ENCODE measurements around the gene CDH4. TPM values are rescaled to one million over a fixed set of nuclear protein-coding genes. Genes with fewer than 3 reads are reported as not detected.

CDH4 gene
- total RNA-seq, 4 donors from 2014 or later: not detected

DNA sequence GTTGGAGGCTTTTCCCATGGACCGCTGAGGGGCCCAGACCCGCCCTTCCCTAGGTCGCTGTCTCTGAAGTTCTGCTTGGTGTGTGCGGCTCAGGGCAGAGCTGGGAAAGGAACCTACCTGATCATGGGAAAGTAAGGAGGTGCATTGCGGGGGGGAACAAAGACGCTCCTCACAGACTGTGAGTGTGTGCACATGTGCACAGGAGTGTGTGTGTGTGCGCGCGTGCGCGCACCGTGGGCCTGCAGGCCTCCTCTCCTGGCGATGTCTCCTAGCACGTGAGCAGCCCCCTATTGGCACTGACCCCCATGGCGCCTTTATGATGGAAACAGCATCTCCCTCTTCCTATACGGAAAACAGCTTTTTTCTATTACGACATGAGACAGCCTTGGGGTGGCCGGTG, 589.5 kb downstream of the CDH4 start:
- no peak for DNase-seq
- Histone ChIP-seq H3K9me3 (no peaks in the 10 kb centered on the region), H3K27me3 (peaks cover 3% of the 10 kb centered on the region), H3K27ac (no peak overlapping the region), H3K36me3 (no peaks in the 10 kb centered on the region), H3K4me3 (no peak overlapping the region), H3K4me1 (no peaks in the 10 kb centered on the region)
- intact Hi-C loops (cut with DNase I; ENCODE audit: low total_unique reads) (no loop called here), in situ Hi-C loops (cut with MboI; ENCODE audit: low pct_ligation_motif_present in 1 of 4, low pct_unique_long_range_greater_than_20kb in 1 of 4, low sequenced_read_pairs in 3 of 4) (no loop called here)
- WGBS, 2 donors (ENCODE audit: low coverage in 1 of 2): 88 to 100% methylated on average over 2 to 18 of the region's 18 CpGs
- TF ChIP-seq, protein P1, sequence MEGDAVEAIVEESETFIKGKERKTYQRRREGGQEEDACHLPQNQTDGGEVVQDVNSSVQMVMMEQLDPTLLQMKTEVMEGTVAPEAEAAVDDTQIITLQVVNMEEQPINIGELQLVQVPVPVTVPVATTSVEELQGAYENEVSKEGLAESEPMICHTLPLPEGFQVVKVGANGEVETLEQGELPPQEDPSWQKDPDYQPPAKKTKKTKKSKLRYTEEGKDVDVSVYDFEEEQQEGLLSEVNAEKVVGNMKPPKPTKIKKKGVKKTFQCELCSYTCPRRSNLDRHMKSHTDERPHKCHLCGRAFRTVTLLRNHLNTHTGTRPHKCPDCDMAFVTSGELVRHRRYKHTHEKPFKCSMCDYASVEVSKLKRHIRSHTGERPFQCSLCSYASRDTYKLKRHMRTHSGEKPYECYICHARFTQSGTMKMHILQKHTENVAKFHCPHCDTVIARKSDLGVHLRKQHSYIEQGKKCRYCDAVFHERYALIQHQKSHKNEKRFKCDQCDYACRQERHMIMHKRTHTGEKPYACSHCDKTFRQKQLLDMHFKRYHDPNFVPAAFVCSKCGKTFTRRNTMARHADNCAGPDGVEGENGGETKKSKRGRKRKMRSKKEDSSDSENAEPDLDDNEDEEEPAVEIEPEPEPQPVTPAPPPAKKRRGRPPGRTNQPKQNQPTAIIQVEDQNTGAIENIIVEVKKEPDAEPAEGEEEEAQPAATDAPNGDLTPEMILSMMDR (IDR thresholded peaks at IDR 0.05): no peak
- TF ChIP-seq EP300 (IDR thresholded peaks at IDR 0.05; ENCODE audit: low read depth): no peak

DNA sequence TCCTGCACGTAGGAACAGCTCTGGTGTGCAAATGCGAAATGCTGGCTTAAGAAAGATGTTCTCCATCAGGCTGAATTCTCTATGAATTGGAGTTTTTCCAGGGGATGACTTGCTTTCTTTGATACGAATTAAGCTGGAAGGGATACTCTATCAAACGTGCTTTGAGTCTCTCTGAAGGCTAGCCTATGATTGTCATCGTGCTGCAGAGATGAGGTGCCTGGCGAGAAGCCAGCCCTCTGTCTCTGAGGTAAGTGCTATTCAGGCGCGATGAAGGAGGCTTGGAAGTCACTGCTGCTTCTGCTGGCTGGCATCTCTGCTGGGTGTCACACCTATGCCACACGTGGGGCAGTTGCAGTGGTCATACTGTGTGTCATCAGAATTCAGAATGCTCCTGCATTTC, 589.9 kb downstream of the CDH4 start:
- Histone ChIP-seq H3K27ac (no peak overlapping the region), H3K36me3 (no peaks in the 10 kb centered on the region), H3K9me3 (no peaks in the 10 kb centered on the region), H3K4me3 (no peak overlapping the region), H3K4me1 (no peaks in the 10 kb centered on the region), H3K27me3 (peaks cover 3% of the 10 kb centered on the region)
- no peak for DNase-seq
- WGBS, 2 donors (ENCODE audit: low coverage in 1 of 2): 0 to 47% methylated on average over 1 to 9 of the region's 9 CpGs
- TF ChIP-seq POLR2AphosphoS5 (IDR thresholded peaks at IDR 0.05) (no peak), EP300 (IDR thresholded peaks at IDR 0.05; ENCODE audit: low read depth) (no peak), POLR2A (IDR thresholded peaks at IDR 0.05) (no peak)
- TF ChIP-seq, protein P1 (IDR thresholded peaks at IDR 0.05): no peak
- in situ Hi-C loops (cut with MboI; ENCODE audit: low pct_ligation_motif_present in 1 of 4, low pct_unique_long_range_greater_than_20kb in 1 of 4, low sequenced_read_pairs in 3 of 4): no loop called here
- intact Hi-C loops (cut with DNase I; ENCODE audit: low total_unique reads): no loop called here

DNA sequence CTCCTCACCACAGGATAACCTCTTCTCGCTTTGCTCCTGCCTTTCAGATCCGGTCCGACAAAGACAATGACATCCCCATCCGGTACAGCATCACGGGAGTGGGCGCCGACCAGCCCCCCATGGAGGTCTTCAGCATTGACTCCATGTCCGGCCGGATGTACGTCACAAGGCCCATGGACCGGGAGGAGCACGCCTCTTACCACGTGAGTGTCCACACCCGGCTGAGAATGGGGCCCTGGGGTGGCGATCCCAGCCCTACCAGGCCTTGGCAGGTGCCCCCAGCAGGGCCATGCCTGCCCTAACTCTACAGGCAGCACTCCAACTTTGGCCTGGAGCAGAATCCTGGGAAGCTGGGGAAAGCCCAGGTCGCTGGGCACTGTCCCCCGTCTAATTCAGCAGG, 592.6 kb downstream of the CDH4 start:
- TF ChIP-seq, protein P1 (IDR thresholded peaks at IDR 0.05): no peak
- TF ChIP-seq EP300 (IDR thresholded peaks at IDR 0.05; ENCODE audit: low read depth) (no peak), POLR2A (IDR thresholded peaks at IDR 0.05) (no peak), POLR2AphosphoS5 (IDR thresholded peaks at IDR 0.05) (no peak)
- 84% methylated on average over 15 of the region's 17 CpGs; no CpG with 5 or more reads in 1 of the 2 donors for WGBS, 2 donors (ENCODE audit: low coverage in 1 of 2)
- H3K4me1 ChIP-seq: no peaks in the 10 kb centered on the region
- no peak overlapping the region for H3K27ac ChIP-seq
- in situ Hi-C loops (cut with MboI; ENCODE audit: low pct_ligation_motif_present in 1 of 4, low pct_unique_long_range_greater_than_20kb in 1 of 4, low sequenced_read_pairs in 3 of 4): no loop called here
- H3K27me3 ChIP-seq: peaks cover 3% of the 10 kb centered on the region
- no peak for DNase-seq
- intact Hi-C loops (cut with DNase I; ENCODE audit: low total_unique reads): no loop called here
- no peaks in the 10 kb centered on the region for H3K36me3 ChIP-seq
- no peak overlapping the region for H3K4me3 ChIP-seq
- no peaks in the 10 kb centered on the region for H3K9me3 ChIP-seq

DNA sequence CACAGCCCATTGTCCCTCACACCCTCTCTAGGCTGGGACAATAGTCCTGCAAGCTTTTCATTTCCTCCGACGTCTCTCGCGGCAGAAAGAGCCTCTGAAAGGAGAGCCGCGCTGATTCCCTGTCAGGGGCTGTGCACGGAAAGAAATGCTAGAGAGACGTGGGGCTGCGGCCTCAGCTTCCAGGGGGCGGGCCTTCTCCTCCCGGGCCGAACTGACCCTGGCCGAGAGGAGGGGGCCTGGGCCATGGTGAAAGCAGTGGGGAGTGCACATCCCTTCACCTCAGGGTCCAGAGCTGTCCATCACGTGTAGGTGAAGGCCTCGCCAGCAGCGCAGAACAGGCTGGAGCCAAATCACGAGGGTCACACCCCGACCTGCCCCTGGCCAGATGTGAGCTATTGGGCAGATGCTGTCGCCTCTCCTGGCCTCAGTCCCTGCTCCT, 593.2 kb downstream of the CDH4 start:
- in situ Hi-C loops (cut with MboI; ENCODE audit: low pct_ligation_motif_present in 1 of 4, low pct_unique_long_range_greater_than_20kb in 1 of 4, low sequenced_read_pairs in 3 of 4): no loop called here
- TF ChIP-seq EP300 (IDR thresholded peaks at IDR 0.05; ENCODE audit: low read depth) (no peak), POLR2AphosphoS5 (IDR thresholded peaks at IDR 0.05) (no peak), POLR2A (IDR thresholded peaks at IDR 0.05) (no peak)
- TF ChIP-seq, protein P1 (IDR thresholded peaks at IDR 0.05): no peak
- DNase-seq: no peak
- H3K4me1 ChIP-seq: no peaks in the 10 kb centered on the region
- H3K27ac ChIP-seq: no peak overlapping the region
- 33 to 62% methylated on average over 8 to 19 of the region's 19 CpGs for WGBS, 2 donors (ENCODE audit: low coverage in 1 of 2)
- H3K27me3 ChIP-seq: peaks cover 3% of the 10 kb centered on the region
- no peak overlapping the region for H3K4me3 ChIP-seq
- no peaks in the 10 kb centered on the region for H3K36me3 ChIP-seq
- no peaks in the 10 kb centered on the region for H3K9me3 ChIP-seq
- intact Hi-C loops (cut with DNase I; ENCODE audit: low total_unique reads): no loop called here
